HG02623 (cell line): Measurements from ENCODE around the gene SPON1.
"Not testable (repeated sequence)": the region's sequence is repeated elsewhere in the genome, so short reads cannot be mapped to it uniquely, and the experiment has no call there.

ENCODE experiments used
- ATAC-seq: cut with Tn5 transposase; IDR thresholded peaks from one replicate; pipeline ENCODE4 v1.9.1; 2021; ENCODE audit warnings: moderate library complexity; ENCODE audit not compliant: unreplicated experiment

The SPON1 gene

GRCh38 chr11:14029971-14030920, 67.7 kb downstream of the SPON1 start:
- ATAC-seq, result no peak

- ATAC-seq, result not testable (repeated sequence)
Observed at GRCh38 chr11:14035526-14035925, 73.0 kb downstream of the SPON1 start.

GRCh38 chr11:14036469-14036868, 73.9 kb downstream of the SPON1 start:
- no peak for ATAC-seq

GRCh38 chr11:14041040-14041439, 78.5 kb downstream of the SPON1 start:
- no peak for ATAC-seq

GRCh38 chr11:14041565-14041964, 79.0 kb downstream of the SPON1 start:
- no peak for ATAC-seq

GRCh38 chr11:14042686-14043465, 80.4 kb downstream of the SPON1 start:
- no peak for ATAC-seq

- no peak for ATAC-seq
Observed at GRCh38 chr11:14044916-14045315, 82.4 kb downstream of the SPON1 start.

GRCh38 chr11:14045417-14045816, 82.9 kb downstream of the SPON1 start:
- no peak for ATAC-seq

GRCh38 chr11:14052198-14052597, 89.7 kb downstream of the SPON1 start:
- ATAC-seq, result no peak

- ATAC-seq, result no peak
Observed at GRCh38 chr11:14054116-14055107, 91.9 kb downstream of the SPON1 start.

- ATAC-seq, result no peak
Observed at GRCh38 chr11:14055936-14056335, 93.4 kb downstream of the SPON1 start.

- ATAC-seq, result no peak
Observed at GRCh38 chr11:14058061-14058460, 95.5 kb downstream of the SPON1 start.

GRCh38 chr11:14059491-14059890, 97.0 kb downstream of the SPON1 start:
- ATAC-seq, result no peak

GRCh38 chr11:14061721-14062120, 99.2 kb downstream of the SPON1 start:
- ATAC-seq, result no peak

- ATAC-seq, result no peak
Observed at GRCh38 chr11:14065141-14065540, 102.6 kb downstream of the SPON1 start.

- no peak for ATAC-seq
Observed at GRCh38 chr11:14065681-14066080, 103.2 kb downstream of the SPON1 start.

GRCh38 chr11:14067686-14068085, 105.2 kb downstream of the SPON1 start:
- ATAC-seq, result no peak

GRCh38 chr11:14070896-14071295, 108.4 kb downstream of the SPON1 start:
- no peak for ATAC-seq

- no peak for ATAC-seq
Observed at GRCh38 chr11:14073849-14074476, 111.4 kb downstream of the SPON1 start.
